SK-N-MC (cell line): ENCODE data around the gene INPP4B.

Experiments used
- DNase-seq: peaks from one replicate; pipeline ENCODE4 v3.0.0-alpha.2; 2011; ENCODE audit warnings: low read depth, low spot score
- H3K27ac ChIP-seq: fragments of 200-600 bp; sonication (generic); 2 replicates; pipeline ENCODE4 v1.5.1; 2016; ENCODE audit warnings: mixed run types
- H3K36me3 ChIP-seq: fragments of 200-600 bp; sonication (generic); 2 replicates; pipeline ENCODE4 v1.6.1; 2017; ENCODE audit warnings: antibody characterized with exemption, low read length, mixed read lengths; ENCODE audit not compliant: insufficient read depth
- H3K4me3 ChIP-seq: fragments of 200-600 bp; sonication (generic); 2 replicates; pipeline ENCODE4 v1.5.1; 2016
- H3K9ac ChIP-seq: fragments of 200-600 bp; sonication (generic); 2 replicates; pipeline ENCODE4 v1.8.0; 2017; ENCODE audit warnings: mixed run types, mixed read lengths; ENCODE audit not compliant: insufficient read length
- H3K9me3 ChIP-seq: fragments of 200-600 bp; sonication (generic); 2 replicates; pipeline ENCODE4 v1.6.1; 2017; ENCODE audit warnings: low read depth, mild to moderate bottlenecking, antibody characterized with exemption, low read length, moderate library complexity, mixed read lengths
- EZH2 ChIP-seq: fragments of 200-600 bp; sonication (generic); IDR thresholded peaks from one replicate; pipeline ENCODE4 v1.6.1; 2017; ENCODE audit warnings: antibody characterized with exemption
- FOXP2 ChIP-seq: optimal IDR thresholded peaks from 2 replicates; pipeline ENCODE3; 2011; ENCODE audit warnings: mild to moderate bottlenecking, moderate library complexity; ENCODE audit not compliant: insufficient read depth; ENCODE audit errors: extremely low read length, control extremely low read depth
- POLR2AphosphoS5 ChIP-seq: IDR thresholded peaks from 2 replicates; pipeline ENCODE4 v1.6.1; 2012; ENCODE audit warnings: mild to moderate bottlenecking, low read depth, low read length, borderline replicate concordance

INPP4B gene

DNA sequence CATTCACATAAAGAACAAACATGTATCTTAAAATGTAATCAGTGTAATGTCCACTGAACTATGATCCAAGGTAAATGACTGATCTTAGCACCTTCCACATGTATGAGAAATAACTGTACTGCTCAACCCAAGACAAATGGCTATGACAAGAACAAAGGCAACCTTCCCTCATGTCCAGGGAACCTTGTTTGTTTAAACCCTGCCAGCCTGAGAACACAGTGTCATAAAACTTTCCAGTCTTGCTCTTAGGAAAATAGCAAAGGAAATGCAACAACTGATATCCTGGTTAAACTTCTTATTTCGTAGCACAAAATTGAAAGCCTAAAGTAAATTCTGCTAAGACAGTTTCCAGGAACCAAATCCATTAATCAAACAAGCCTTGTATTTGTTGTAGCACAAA is 715.4 kb downstream of the INPP4B start:
- Histone ChIP-seq H3K4me3 (no peak overlapping the region), H3K36me3 (no peaks in the 10 kb centered on the region), H3K27ac (no peak overlapping the region), H3K9me3 (no peaks in the 10 kb centered on the region), H3K9ac (no peak overlapping the region)
- TF ChIP-seq POLR2AphosphoS5 (no peak), FOXP2 (no peak), EZH2 (no peak)
- no peak for DNase-seq

DNA sequence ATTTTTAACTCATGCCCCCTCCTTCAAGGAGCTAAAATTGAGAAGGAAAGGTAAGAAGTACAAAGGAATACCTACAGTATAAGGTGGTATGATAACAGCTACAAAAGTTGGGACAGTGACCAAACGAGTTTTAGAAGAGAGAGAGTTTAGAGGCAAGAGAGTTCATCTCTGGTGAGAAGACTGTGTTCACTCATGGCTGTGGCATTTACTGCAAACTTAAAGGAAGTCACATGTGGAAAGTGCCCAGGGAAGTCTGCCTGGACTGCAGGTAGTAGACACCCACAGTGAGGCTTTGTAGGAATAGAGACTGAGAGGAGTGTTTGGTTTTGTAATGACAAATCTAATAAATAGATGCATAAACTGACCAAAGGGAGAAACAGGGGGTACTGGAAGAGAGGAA is 716.2 kb downstream of the INPP4B start:
- H3K9me3 ChIP-seq: no peaks in the 10 kb centered on the region
- no peaks in the 10 kb centered on the region for H3K36me3 ChIP-seq
- TF ChIP-seq EZH2: no peak
- TF ChIP-seq FOXP2: no peak
- TF ChIP-seq POLR2AphosphoS5: no peak
- no peak overlapping the region for H3K4me3 ChIP-seq
- H3K9ac ChIP-seq: no peak overlapping the region
- H3K27ac ChIP-seq: no peak overlapping the region
- DNase-seq: no peak

DNA sequence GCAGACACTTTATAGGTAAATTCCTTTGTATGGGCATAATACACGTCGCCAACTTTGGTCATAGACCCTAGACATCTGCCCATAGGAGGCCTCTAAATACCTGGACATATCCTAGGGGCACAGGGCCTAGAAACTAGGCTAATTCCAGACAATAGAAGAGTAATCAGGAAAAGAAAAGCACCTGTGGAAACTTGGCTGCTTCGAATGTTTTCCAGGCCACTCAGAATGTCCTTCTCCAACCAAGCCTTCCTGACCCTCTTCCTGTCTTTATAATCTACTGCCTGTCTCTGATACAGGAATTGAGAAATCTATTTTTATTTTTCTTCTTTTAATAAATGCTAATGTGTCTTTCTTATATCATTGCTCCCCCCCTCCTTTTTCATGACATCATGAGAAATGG is 716.6 kb downstream of the INPP4B start:
- H3K27ac ChIP-seq: no peak overlapping the region
- H3K9ac ChIP-seq: no peak overlapping the region
- no peak for DNase-seq
- no peak overlapping the region for H3K4me3 ChIP-seq
- no peaks in the 10 kb centered on the region for H3K9me3 ChIP-seq
- no peaks in the 10 kb centered on the region for H3K36me3 ChIP-seq
- TF ChIP-seq EZH2: no peak
- TF ChIP-seq FOXP2: no peak
- TF ChIP-seq POLR2AphosphoS5: no peak

DNA sequence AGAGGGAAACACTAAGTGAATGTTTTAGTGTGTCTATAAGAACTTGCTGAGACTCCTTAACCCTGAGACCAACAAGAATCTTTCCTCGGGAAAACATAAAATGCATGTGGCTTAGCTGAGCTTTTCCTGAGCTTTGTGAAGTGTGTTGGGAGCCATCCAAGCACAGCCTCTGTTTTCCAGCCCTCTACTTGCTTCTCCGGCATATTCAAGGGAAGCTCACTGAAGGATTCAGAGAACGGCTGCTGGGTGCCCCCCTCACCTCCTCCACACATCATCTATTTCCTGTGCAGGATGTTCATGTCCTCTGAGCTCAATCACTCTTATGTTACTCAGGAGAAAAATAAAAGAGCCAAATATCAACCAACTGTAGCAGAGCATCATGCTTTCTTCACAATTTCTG is 717.6 kb downstream of the INPP4B start:
- no peaks in the 10 kb centered on the region for H3K36me3 ChIP-seq
- no peaks in the 10 kb centered on the region for H3K9me3 ChIP-seq
- no peak overlapping the region for H3K9ac ChIP-seq
- TF ChIP-seq EZH2 (no peak), FOXP2 (no peak), POLR2AphosphoS5 (no peak)
- DNase-seq: no peak
- H3K27ac ChIP-seq: no peak overlapping the region
- H3K4me3 ChIP-seq: no peak overlapping the region

DNA sequence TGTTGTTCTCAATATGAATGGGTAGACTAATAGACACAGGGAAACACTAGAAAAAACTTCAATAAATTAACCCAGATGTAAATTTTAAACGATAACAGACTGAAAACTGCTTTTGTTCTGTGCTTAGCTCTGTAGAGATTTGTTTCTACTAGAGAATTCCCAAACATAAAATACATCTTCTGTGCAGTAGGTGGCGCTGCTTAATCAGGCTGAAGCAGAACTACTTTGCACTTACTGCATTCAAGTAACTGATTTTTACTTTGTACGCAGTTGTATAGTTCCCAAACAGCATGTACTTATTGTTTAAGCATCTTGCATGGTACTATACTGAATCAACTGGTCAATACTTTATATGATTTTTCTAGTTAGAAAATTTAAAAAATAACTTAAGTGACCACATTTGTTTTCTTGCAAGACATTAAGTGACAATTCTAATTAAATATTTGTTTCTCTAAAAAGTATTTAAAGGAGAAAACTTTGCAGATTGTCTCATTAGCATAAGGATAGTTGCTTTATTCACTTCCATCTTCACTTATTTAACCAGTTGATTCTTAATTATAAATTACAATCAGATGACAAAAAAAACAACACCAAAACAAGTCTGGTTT is 719.1 kb downstream of the INPP4B start:
- H3K36me3 ChIP-seq: no peaks in the 10 kb centered on the region
- H3K9ac ChIP-seq: no peak overlapping the region
- no peak overlapping the region for H3K27ac ChIP-seq
- H3K4me3 ChIP-seq: no peak overlapping the region
- DNase-seq: peak; percentile 47
- TF ChIP-seq EZH2: no peak
- TF ChIP-seq FOXP2: no peak
- no peak for TF ChIP-seq POLR2AphosphoS5
- no peaks in the 10 kb centered on the region for H3K9me3 ChIP-seq

DNA sequence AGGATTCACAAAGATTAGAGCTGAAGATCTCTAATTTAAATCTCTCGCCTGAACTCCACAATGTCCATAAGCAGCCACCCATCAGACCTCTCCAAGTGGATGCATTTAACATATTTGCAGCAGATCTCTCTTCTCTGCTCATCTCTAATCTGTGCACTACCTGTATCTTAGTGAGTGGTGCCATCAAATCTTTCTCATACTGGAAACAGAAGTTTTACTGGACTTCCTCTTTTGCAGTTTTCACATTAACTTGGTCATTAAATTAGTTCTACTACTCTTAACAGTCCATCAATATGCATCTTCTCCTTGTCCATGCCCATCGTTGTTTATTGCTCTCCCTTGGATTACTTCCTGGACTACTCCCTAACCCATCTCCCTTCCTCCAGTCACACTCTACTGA is 721.2 kb downstream of the INPP4B start:
- Histone ChIP-seq H3K36me3 (no peaks in the 10 kb centered on the region), H3K27ac (no peak overlapping the region), H3K4me3 (no peak overlapping the region), H3K9ac (no peak overlapping the region), H3K9me3 (no peaks in the 10 kb centered on the region)
- DNase-seq: no peak
- TF ChIP-seq FOXP2 (no peak), POLR2AphosphoS5 (no peak), EZH2 (no peak)

DNA sequence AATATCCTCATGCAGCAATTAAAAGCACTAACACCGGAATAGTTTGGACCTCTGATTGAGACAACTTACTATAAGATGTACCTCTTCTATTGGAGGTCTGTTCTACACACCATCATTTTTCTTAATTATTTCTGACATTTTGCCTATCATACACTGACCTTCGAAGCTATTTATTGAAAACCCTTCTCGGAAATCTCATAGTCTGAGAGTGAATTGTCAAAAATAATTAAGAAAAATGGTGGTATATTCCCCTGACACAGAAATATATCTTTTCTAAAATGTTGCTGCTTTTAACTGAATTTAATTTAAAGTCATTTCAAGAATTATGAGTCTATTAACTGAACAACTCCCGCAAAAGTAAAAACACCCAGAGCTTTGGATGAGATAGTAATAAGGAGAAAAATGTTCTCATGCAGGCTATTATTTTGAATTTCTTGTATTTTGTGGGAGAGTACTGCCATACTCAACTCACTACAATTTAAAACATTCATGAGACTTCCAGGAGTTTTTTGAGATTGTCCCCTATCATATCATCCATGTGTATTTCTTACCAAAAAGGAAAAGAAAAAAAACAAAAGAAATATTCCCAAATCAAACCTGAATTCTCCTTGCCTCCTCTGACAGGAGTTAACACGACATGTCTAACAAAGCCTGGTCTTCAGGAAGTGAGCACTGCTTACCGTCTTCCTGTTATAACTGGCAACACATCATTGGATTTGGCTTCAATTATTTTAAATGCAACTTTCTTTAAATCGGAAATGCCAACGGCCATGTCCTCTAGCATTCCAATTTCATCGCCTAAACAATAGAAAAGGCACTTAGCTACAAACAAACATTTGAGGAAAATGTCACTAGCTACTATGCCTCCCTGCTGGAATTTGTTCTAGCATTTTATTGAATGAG is 724.4 kb downstream of the INPP4B start:
- no peaks in the 10 kb centered on the region for H3K36me3 ChIP-seq
- H3K4me3 ChIP-seq: 0 out of 2 replicates have a peak overlapping the region, but pooled peaks have one; percentile 14
- H3K9me3 ChIP-seq: no peaks in the 10 kb centered on the region
- no peak overlapping the region for H3K27ac ChIP-seq
- DNase-seq: no peak
- TF ChIP-seq EZH2: no peak
- no peak for TF ChIP-seq FOXP2
- TF ChIP-seq POLR2AphosphoS5: no peak
- no peak overlapping the region for H3K9ac ChIP-seq

DNA sequence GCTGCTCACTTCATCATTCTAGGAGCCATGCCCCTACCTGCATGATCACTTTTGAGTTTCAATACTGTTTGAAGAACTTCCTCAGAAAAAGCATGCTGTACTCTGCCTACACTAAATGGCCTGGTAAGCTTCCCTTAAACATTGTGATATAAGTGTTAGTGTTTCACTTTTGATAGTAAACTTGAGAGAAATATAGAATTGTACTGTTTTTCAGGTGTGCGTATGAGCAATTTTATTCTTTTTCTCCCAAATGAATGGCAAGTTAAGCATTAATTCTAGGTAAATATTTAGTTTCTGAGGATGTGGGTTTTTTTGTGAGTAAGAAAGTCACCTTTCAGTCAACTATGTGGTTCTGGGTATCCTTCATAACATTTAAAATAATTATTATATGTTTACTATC is 725.2 kb downstream of the INPP4B start:
- TF ChIP-seq FOXP2 (no peak), POLR2AphosphoS5 (no peak), EZH2 (no peak)

DNA sequence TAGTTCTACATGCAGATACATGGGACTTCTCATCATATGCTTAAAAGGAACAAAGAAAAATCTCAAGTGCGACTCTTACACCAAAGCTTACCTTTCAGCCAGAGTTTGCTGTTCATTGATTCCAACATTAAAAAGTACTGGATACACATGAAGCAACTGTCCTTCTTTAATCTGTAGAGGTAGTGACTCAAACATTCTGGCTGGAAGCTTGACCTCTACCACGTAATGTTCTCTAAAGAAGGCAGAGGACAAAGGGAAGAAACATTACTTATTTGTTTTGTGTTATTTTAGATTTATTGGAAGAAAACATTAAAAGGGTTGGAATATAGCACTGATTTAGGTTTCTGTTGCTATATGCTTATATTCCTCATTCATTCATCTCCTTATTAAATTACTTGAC is 733.6 kb downstream of the INPP4B start:
- no peak for DNase-seq
- no peak for TF ChIP-seq FOXP2
- no peak for TF ChIP-seq POLR2AphosphoS5
- no peak for TF ChIP-seq EZH2
- no peaks in the 10 kb centered on the region for H3K36me3 ChIP-seq
- no peaks in the 10 kb centered on the region for H3K9me3 ChIP-seq
- H3K9ac ChIP-seq: no peak overlapping the region
- no peak overlapping the region for H3K27ac ChIP-seq
- no peak overlapping the region for H3K4me3 ChIP-seq

More for the DNA sequence above, 725.2 kb downstream of the INPP4B start:
- Histone ChIP-seq H3K9ac (no peak overlapping the region), H3K36me3 (no peaks in the 10 kb centered on the region), H3K4me3 (no peak overlapping the region), H3K9me3 (no peaks in the 10 kb centered on the region), H3K27ac (no peak overlapping the region)
- DNase-seq: no peak
